SK-N-SH (cell line): ENCODE data around the gene PSME1. TPM values are rescaled to one million over a fixed set of nuclear protein-coding genes. Genes with fewer than 3 reads are reported as not detected.

Source experiments
- CTCF ChIA-PET: fragments of 300-600, 350-600 bp; formaldehyde crosslinking; extraction: SDS; loops from one replicate; lab custom pipeline; 2021; lab: Yijun Ruan, JAX
- POLR2A ChIA-PET: fragments of 350-600 bp; sonication (Branson Sonifier 250); formaldehyde crosslinking; extraction: SDS; loops from one replicate; lab custom pipeline; 2020; ENCODE audit warnings: antibody characterized with exemption, inconsistent platforms; lab: Yijun Ruan, JAX
- DNase-seq: peaks from one replicate; pipeline ENCODE4 v3.0.0; 2012
- H2AFZ ChIP-seq: fragments of 200-600 bp; sonication (generic); 2 replicates; pipeline ENCODE4 v1.8.1; 2016; ENCODE audit warnings: antibody characterized with exemption, mild to moderate bottlenecking, low read depth
- H3F3A ChIP-seq: fragments of 200-600 bp; sonication (generic); replicated peaks from 2 replicates; pipeline ENCODE3; 2016; ENCODE audit warnings: antibody characterized with exemption, mild to moderate bottlenecking; ENCODE audit not compliant: insufficient read depth
- H3K27ac ChIP-seq, 2 experiments: fragments of 200-500 bp in 1 of 2; fragments of 200-600 bp in 1 of 2; sonication (Bioruptor generic) in 1 of 2; sonication (generic), shearing (Covaris generic) in 1 of 2; 2 replicates each; pipeline versions ENCODE4 v1.5.1 to v1.6.1; 2014 to 2016; ENCODE audit warnings: low read depth in 2 of 2, inconsistent platforms in 1 of 2, low read length in 1 of 2, mild to moderate bottlenecking in 1 of 2, mixed read lengths in 1 of 2
- H3K27me3 ChIP-seq: fragments of 200-600 bp; sonication (generic), shearing (Covaris generic); 2 replicates; pipeline ENCODE4 v1.6.1; 2016; ENCODE audit warnings: mixed run types; ENCODE audit not compliant: insufficient read depth
- H3K36me3 ChIP-seq, 2 experiments: fragments of 200-500 bp in 1 of 2; fragments of 200-600 bp in 1 of 2; sonication (Bioruptor generic) in 1 of 2; sonication (generic) in 1 of 2; replicated peaks in 1 of 2; 2 replicates each; pipeline versions ENCODE3 to v1.5.1; 2014 to 2016; ENCODE audit warnings: low read length in 1 of 2, mild to moderate bottlenecking in 1 of 2; ENCODE audit not compliant: insufficient read depth in 2 of 2, control insufficient read depth in 1 of 2
- H3K4me1 ChIP-seq, 2 experiments: fragments of 200-500 bp in 1 of 2; fragments of 200-600 bp in 1 of 2; sonication (Bioruptor generic) in 1 of 2; sonication (generic), shearing (Covaris generic) in 1 of 2; 2 replicates each; pipeline versions ENCODE4 v1.5.1 to v1.6.1; 2014 to 2016; ENCODE audit warnings: low read depth in 1 of 2, low read length in 1 of 2, mixed run types in 1 of 2; ENCODE audit not compliant: insufficient read depth in 2 of 2, control insufficient read depth in 1 of 2
- H3K4me2 ChIP-seq: fragments of 200-600 bp; sonication (generic), shearing (Covaris generic); 2 replicates; pipeline ENCODE4 v1.6.1; 2017; ENCODE audit warnings: mixed run types
- H3K4me3 ChIP-seq, 2 experiments: fragments of 200-500 bp in 1 of 2; fragments of 200-600 bp in 1 of 2; sonication (Bioruptor generic) in 1 of 2; sonication (generic), shearing (Covaris generic) in 1 of 2; 2 replicates each; pipeline versions ENCODE4 v1.5.1 to v1.8.1; 2014 to 2016; ENCODE audit warnings: low read depth in 2 of 2, inconsistent platforms in 1 of 2, low read length in 1 of 2, mild to moderate bottlenecking in 1 of 2, mixed read lengths in 1 of 2, moderate library complexity in 1 of 2
- H3K79me2 ChIP-seq: fragments of 200-600 bp; sonication (generic); 2 replicates; pipeline ENCODE4 v1.8.1; 2017; ENCODE audit warnings: mild to moderate bottlenecking; ENCODE audit not compliant: insufficient read depth
- H3K9ac ChIP-seq: fragments of 200-600 bp; sonication (generic); 2 replicates; pipeline ENCODE4 v1.6.1; 2017; ENCODE audit warnings: mixed run types
- H3K9me2 ChIP-seq: fragments of 200-600 bp; sonication (generic); 2 replicates; pipeline ENCODE4 v1.6.1; 2017; ENCODE audit warnings: mixed run types
- H3K9me3 ChIP-seq: fragments of 200-600 bp; sonication (generic); 2 replicates; pipeline ENCODE4 v1.6.1; 2017; ENCODE audit warnings: mixed run types, mild to moderate bottlenecking, moderate library complexity
- H4K20me1 ChIP-seq: fragments of 200-600 bp; sonication (generic); 2 replicates; pipeline ENCODE4 v1.6.1; 2017; ENCODE audit warnings: mild to moderate bottlenecking, mixed run types; ENCODE audit not compliant: insufficient read depth
- CHD2 ChIP-seq: fragments of 150-350 bp; IDR thresholded peaks from 2 replicates; pipeline ENCODE4 v1.6.1; 2018; ENCODE audit warnings: low read length; ENCODE audit not compliant: partially characterized antibody
- ELF1 ChIP-seq: IDR thresholded peaks from 2 replicates; pipeline ENCODE4 v1.4.0; 2012
- EP300 ChIP-seq, 2 experiments: IDR thresholded peaks; 2 replicates each; pipeline versions ENCODE4 v1.4.0 to v1.6.1; 2012; ENCODE audit warnings: borderline replicate concordance in 1 of 2, low read depth in 1 of 2, low read length in 1 of 2
- FOXJ3 ChIP-seq: sonication (generic); formaldehyde crosslinking; IDR thresholded peaks from 2 replicates; pipeline ENCODE4 v1.5.1; 2020; ENCODE audit warnings: mild to moderate bottlenecking, missing genetic modification reagents
- FOXM1 ChIP-seq: IDR thresholded peaks from 2 replicates; pipeline ENCODE4 v1.4.0; 2012; ENCODE audit warnings: low read depth, mild to moderate bottlenecking
- GATA2 ChIP-seq: sonication (generic); formaldehyde crosslinking; IDR thresholded peaks from 2 replicates; pipeline ENCODE4 v1.5.0; 2020; ENCODE audit warnings: mild to moderate bottlenecking, missing genetic modification reagents
- JUND ChIP-seq: IDR thresholded peaks from 2 replicates; pipeline ENCODE4 v1.4.0; 2012
- MXI1 ChIP-seq: IDR thresholded peaks from 2 replicates; pipeline ENCODE4 v1.6.1; 2012; ENCODE audit warnings: mild to moderate bottlenecking, low read depth, low read length, improper control_type of control experiment
- NFIC ChIP-seq: IDR thresholded peaks from 2 replicates; pipeline ENCODE4 v1.4.0; 2012; ENCODE audit warnings: borderline replicate concordance
- NRF1 ChIP-seq: IDR thresholded peaks from 2 replicates; pipeline ENCODE4 v1.6.1; 2012; ENCODE audit warnings: low read depth, mild to moderate bottlenecking, low read length
- RAD21 ChIP-seq: IDR thresholded peaks from 2 replicates; pipeline ENCODE4 v1.6.1; 2012; ENCODE audit warnings: mild to moderate bottlenecking, low read length
- RCOR1 ChIP-seq: fragments of 150-350 bp; IDR thresholded peaks from 2 replicates; pipeline ENCODE4 v1.6.1; 2017; ENCODE audit warnings: antibody characterized with exemption, low read length
- RXRA ChIP-seq: IDR thresholded peaks from 2 replicates; pipeline ENCODE4 v1.4.0; 2012; ENCODE audit warnings: low read depth, mild to moderate bottlenecking, borderline replicate concordance
- SIN3A ChIP-seq: IDR thresholded peaks from 2 replicates; pipeline ENCODE4 v1.6.1; 2012; ENCODE audit warnings: low read depth, mild to moderate bottlenecking, low read length, moderate library complexity, borderline replicate concordance
- SMC3 ChIP-seq: IDR thresholded peaks from 2 replicates; pipeline ENCODE4 v1.6.1; 2012; ENCODE audit warnings: low read depth, low read length, improper control_type of control experiment
- TCF12 ChIP-seq: IDR thresholded peaks from 2 replicates; pipeline ENCODE4 v1.4.0; 2012
- TEAD4 ChIP-seq: IDR thresholded peaks from 2 replicates; pipeline ENCODE4 v1.4.0; 2012; ENCODE audit warnings: mild to moderate bottlenecking, borderline replicate concordance; ENCODE audit not compliant: insufficient read depth
- WGBS: methylation state at CpG from one replicate; pipeline ENCODE4 v1.1.6; 2017; ENCODE audit warnings: low lambda C conversion rate; 5-methylcytosine and 5-hydroxymethylcytosine counted together
- polyA plus RNA-seq, 3 experiments: library from polyadenylated mRNA; depleted of rRNA; stranded (reverse); fragments of >200 nt; gene quantifications; 2 replicates each; pipeline ENCODE4 v1.2.3, GENCODE V29; 2012
- TF ChIP-seq, protein P1 (sequence below): IDR thresholded peaks from 2 replicates; pipeline ENCODE4 v1.4.0; 2012; ENCODE audit warnings: low read depth
- TF ChIP-seq, protein P2 (sequence below): IDR thresholded peaks from 2 replicates; pipeline ENCODE4; 2012
- TF ChIP-seq, protein P3 (sequence below): IDR thresholded peaks from 2 replicates; pipeline ENCODE4 v1.6.1; 2012; ENCODE audit warnings: mild to moderate bottlenecking, low read depth, low read length, moderate library complexity
- TF ChIP-seq, protein P4 (sequence below): IDR thresholded peaks from 2 replicates; pipeline ENCODE4 v1.4.0; 2012; ENCODE audit warnings: low read depth, borderline replicate concordance
- TF ChIP-seq, protein P5 (sequence below): fragments of 150-350 bp; IDR thresholded peaks from 2 replicates; pipeline ENCODE4 v1.6.1; 2017; ENCODE audit warnings: antibody characterized with exemption, low read length, low read depth, borderline replicate concordance
- TF ChIP-seq, protein P6 (sequence below): IDR thresholded peaks from 2 replicates; pipeline ENCODE4 v1.4.0; 2012; ENCODE audit warnings: low read depth, borderline replicate concordance

Gene PSME1
- polyA plus RNA-seq, 1 of the 3 experiments (the other 2 are of a cell fraction) = 287 TPM

DNA sequence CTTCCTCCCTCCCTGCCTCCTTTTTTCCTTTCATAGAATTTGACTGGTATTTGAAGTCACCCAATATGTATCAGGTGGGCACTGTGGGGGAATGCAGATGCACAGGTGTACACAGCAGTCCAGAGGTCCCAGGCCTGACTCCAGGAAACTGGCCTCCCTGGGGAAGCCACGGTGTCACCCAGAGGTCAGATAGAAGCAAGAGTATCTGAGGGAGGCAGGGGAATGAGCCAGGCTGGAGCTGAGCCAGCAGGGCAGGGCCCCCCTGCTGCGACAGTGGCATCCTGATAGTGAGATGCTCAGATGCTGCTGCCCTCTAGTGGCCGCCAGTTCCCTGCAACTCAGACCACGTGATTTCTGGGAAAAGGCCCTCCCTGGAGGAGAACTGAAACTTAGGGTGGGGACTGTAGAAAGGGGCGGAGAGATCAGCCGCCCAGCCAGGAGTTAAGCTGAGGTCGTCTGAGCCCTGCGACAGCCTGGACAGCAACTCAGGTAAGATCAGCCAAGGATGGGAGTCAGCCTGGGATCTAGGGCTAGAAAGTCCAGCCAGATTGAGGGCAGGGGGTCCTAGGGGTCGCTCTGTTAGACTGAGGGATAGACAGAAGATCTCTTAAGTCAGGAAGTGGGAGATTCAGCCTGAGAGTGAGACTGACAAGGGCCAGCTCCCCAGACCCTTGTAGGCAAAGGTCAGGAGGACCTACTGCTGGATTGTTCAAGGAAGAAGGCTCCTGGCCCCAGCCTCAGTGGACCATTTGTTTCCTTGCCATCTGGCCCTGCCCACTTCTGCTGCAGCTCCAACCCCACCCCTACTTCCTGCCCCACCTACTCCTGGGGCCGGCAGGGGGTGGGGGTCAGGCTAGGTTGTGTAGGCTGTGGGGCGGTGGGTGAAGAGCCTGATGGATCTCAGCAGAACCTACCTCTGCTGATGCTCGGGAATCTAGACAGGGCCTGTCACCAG is 25.1 kb downstream of the PSME1 start, which contains the start of gene IRF9:
IRF9 (plus strand) TSS at position 416 of the 955 bp plus-strand sequence. CDS start 880 bp downstream, outside the sequence.
- H2AFZ ChIP-seq = peak within 1 kb of the TSS; percentile 30; the same call in 1 of the 2 replicates
- H3F3A ChIP-seq = peaks cover 17% of the 10 kb centered on the region
- H3K4me3 ChIP-seq = peak within 1 kb of the TSS; percentile 75 to 77
- H3K79me2 ChIP-seq = peaks cover 23% of the 10 kb centered on the region
- H3K4me1 ChIP-seq = peaks cover 4 to 22% of the 10 kb centered on the region in 2 experiments; a peak in 1 of 4 replicates
- peak; percentile 95 for DNase-seq
- H3K9ac ChIP-seq = peak within 1 kb of the TSS; percentile 79
- peaks cover 4% of the 10 kb centered on the region; the same call in 1 of the 2 replicates for H4K20me1 ChIP-seq
- no peaks in the 10 kb centered on the region for H3K9me3 ChIP-seq
- H3K36me3 ChIP-seq = peaks cover 33 to 61% of the 10 kb centered on the region in 2 experiments
- ChIA-PET CTCF (interaction anchor here (0.6 to 3.5 kb wide), 42 partner anchors 9 to 857 kb away, joined by 3 to 38 read pairs (median 5); partner anchors contain the start of genes CARMIL3, CPNE6, DCAF11 and EMC9), POLR2A (interaction anchor here (0.8 to 5.2 kb wide), 15 partner anchors 10 to 109 kb away, joined by 3 to 50 read pairs (median 5); partner anchors contain the start of genes CARMIL3, DCAF11, EMC9 and IPO4)
- H3K27ac ChIP-seq = peak within 1 kb of the TSS; percentile 67 to 96
- H3K9me2 ChIP-seq = no peaks in the 10 kb centered on the region
- 1% methylated on average over 9 of the region's 12 CpGs for WGBS
- H3K27me3 ChIP-seq = no peaks in the 10 kb centered on the region
- H3K4me2 ChIP-seq = peak within 1 kb of the TSS; percentile 97
- TF ChIP-seq, protein P1, sequence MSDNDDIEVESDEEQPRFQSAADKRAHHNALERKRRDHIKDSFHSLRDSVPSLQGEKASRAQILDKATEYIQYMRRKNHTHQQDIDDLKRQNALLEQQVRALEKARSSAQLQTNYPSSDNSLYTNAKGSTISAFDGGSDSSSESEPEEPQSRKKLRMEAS = peak; percentile 97
- TF ChIP-seq SMC3 (peak; percentile 63), NRF1 (no peak), MXI1 (peak; percentile 98), CHD2 (peak; percentile 88), FOXJ3 (CRISPR knock-in tag) (peak; percentile 45; the same call in 1 of the 2 replicates), TCF12 (peak; percentile 72; the same call in 1 of the 2 replicates), TEAD4 (0 out of 2 replicates have a peak, but pooled peaks have one; percentile 58), RXRA (peak; percentile 84; the same call in 1 of the 2 replicates), FOXM1 (no peak), RAD21 (peak; percentile 76), SIN3A (peak; percentile 78; the same call in 1 of the 2 replicates), RCOR1 (peak; percentile 79), JUND (no peak), EP300 (IDR thresholded peaks at IDR 0.05; ENCODE audit: borderline replicate concordance in 1 of 2, low read depth in 1 of 2, low read length in 1 of 2) (peak; percentile 18 to 62; a peak in 3 of 4 replicates), ELF1 (no peak), NFIC (peak; percentile 94), GATA2 (CRISPR knock-in tag) (no peak)
- TF ChIP-seq, protein P2, sequence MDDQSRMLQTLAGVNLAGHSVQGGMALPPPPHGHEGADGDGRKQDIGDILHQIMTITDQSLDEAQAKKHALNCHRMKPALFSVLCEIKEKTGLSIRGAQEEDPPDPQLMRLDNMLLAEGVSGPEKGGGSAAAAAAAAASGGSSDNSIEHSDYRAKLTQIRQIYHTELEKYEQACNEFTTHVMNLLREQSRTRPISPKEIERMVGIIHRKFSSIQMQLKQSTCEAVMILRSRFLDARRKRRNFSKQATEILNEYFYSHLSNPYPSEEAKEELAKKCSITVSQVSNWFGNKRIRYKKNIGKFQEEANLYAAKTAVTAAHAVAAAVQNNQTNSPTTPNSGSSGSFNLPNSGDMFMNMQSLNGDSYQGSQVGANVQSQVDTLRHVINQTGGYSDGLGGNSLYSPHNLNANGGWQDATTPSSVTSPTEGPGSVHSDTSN = peak; percentile 45; the same call in 1 of the 2 replicates
- TF ChIP-seq, protein P3, sequence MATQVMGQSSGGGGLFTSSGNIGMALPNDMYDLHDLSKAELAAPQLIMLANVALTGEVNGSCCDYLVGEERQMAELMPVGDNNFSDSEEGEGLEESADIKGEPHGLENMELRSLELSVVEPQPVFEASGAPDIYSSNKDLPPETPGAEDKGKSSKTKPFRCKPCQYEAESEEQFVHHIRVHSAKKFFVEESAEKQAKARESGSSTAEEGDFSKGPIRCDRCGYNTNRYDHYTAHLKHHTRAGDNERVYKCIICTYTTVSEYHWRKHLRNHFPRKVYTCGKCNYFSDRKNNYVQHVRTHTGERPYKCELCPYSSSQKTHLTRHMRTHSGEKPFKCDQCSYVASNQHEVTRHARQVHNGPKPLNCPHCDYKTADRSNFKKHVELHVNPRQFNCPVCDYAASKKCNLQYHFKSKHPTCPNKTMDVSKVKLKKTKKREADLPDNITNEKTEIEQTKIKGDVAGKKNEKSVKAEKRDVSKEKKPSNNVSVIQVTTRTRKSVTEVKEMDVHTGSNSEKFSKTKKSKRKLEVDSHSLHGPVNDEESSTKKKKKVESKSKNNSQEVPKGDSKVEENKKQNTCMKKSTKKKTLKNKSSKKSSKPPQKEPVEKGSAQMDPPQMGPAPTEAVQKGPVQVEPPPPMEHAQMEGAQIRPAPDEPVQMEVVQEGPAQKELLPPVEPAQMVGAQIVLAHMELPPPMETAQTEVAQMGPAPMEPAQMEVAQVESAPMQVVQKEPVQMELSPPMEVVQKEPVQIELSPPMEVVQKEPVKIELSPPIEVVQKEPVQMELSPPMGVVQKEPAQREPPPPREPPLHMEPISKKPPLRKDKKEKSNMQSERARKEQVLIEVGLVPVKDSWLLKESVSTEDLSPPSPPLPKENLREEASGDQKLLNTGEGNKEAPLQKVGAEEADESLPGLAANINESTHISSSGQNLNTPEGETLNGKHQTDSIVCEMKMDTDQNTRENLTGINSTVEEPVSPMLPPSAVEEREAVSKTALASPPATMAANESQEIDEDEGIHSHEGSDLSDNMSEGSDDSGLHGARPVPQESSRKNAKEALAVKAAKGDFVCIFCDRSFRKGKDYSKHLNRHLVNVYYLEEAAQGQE = no peak
- TF ChIP-seq, protein P4, sequence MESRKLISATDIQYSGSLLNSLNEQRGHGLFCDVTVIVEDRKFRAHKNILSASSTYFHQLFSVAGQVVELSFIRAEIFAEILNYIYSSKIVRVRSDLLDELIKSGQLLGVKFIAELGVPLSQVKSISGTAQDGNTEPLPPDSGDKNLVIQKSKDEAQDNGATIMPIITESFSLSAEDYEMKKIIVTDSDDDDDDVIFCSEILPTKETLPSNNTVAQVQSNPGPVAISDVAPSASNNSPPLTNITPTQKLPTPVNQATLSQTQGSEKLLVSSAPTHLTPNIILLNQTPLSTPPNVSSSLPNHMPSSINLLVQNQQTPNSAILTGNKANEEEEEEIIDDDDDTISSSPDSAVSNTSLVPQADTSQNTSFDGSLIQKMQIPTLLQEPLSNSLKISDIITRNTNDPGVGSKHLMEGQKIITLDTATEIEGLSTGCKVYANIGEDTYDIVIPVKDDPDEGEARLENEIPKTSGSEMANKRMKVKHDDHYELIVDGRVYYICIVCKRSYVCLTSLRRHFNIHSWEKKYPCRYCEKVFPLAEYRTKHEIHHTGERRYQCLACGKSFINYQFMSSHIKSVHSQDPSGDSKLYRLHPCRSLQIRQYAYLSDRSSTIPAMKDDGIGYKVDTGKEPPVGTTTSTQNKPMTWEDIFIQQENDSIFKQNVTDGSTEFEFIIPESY = peak; percentile 66; the same call in 1 of the 2 replicates
- TF ChIP-seq, protein P5, sequence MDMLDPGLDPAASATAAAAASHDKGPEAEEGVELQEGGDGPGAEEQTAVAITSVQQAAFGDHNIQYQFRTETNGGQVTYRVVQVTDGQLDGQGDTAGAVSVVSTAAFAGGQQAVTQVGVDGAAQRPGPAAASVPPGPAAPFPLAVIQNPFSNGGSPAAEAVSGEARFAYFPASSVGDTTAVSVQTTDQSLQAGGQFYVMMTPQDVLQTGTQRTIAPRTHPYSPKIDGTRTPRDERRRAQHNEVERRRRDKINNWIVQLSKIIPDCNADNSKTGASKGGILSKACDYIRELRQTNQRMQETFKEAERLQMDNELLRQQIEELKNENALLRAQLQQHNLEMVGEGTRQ = peak; percentile 82
- TF ChIP-seq, protein P6, sequence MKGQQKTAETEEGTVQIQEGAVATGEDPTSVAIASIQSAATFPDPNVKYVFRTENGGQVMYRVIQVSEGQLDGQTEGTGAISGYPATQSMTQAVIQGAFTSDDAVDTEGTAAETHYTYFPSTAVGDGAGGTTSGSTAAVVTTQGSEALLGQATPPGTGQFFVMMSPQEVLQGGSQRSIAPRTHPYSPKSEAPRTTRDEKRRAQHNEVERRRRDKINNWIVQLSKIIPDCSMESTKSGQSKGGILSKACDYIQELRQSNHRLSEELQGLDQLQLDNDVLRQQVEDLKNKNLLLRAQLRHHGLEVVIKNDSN = peak; percentile 95
